Measurements from ENCODE around the gene RNF125.

Gene RNF125

GRCh38 chr18:31978616-31979015 is 40.0 kb upstream of the RNF125 start:
- in situ Hi-C loops (cut with HindIII; ENCODE audit: low pct_ligation_motif_present, low sequenced_read_pairs), result no loop called here
- no peaks in the 10 kb centered on the region for H3K27me3 ChIP-seq (replicated peaks)
- DNase-seq, result no peak
- no peak overlapping the region for H3K27ac ChIP-seq
- TF ChIP-seq, protein P1, sequence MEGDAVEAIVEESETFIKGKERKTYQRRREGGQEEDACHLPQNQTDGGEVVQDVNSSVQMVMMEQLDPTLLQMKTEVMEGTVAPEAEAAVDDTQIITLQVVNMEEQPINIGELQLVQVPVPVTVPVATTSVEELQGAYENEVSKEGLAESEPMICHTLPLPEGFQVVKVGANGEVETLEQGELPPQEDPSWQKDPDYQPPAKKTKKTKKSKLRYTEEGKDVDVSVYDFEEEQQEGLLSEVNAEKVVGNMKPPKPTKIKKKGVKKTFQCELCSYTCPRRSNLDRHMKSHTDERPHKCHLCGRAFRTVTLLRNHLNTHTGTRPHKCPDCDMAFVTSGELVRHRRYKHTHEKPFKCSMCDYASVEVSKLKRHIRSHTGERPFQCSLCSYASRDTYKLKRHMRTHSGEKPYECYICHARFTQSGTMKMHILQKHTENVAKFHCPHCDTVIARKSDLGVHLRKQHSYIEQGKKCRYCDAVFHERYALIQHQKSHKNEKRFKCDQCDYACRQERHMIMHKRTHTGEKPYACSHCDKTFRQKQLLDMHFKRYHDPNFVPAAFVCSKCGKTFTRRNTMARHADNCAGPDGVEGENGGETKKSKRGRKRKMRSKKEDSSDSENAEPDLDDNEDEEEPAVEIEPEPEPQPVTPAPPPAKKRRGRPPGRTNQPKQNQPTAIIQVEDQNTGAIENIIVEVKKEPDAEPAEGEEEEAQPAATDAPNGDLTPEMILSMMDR (IDR thresholded peaks at IDR 0.05; ENCODE audit: low read depth, low read length, missing control alignments), result no peak
- H3K36me3 ChIP-seq (replicated peaks), result no peaks in the 10 kb centered on the region
- no peak overlapping the region for H3K4me3 ChIP-seq (ENCODE audit: low read depth, low read length)

DNA sequence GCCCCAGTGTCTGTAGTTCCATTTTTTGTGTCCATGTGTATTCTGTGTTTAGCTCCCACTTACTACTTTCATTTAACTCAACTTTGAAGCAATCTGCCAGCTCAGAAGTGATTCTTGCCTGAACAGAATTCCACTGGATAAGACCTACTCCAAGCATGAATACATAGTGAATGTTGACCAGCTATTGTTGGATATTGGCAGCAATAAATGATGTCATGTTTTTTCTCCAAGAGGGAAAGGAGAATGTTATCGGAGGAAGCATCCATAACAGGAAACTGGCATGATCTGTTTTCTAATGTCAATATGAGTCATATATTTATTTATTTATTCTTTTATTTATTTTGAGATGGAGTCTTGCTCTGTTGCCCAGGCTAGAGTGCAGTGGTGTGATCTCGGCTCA is 38.9 kb upstream of the RNF125 start:
- DNase-seq, result no peak

DNA sequence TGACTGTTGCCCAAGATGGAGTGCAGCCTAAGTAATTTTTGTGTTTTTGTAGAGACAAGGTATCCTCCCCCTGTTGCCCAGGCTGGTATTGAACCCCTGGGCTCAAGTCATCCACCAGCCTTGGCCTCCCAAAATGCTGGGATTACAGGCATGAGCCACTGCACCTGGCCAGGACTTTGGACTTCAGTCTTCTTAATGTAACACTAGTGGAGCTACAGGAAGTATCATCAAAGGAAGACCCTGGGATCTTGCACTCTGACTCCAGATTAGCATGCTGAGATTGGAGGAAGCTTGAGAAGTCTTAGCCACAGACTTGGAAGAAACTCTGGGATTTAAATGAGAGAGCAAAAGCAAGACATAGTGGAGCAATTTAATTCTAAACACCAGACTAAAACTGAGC is 37.8 kb upstream of the RNF125 start:
- no peak for DNase-seq
- TF ChIP-seq, protein P1 (IDR thresholded peaks at IDR 0.05; ENCODE audit: low read depth, low read length, missing control alignments), result no peak
- Histone ChIP-seq H3K36me3 (replicated peaks) (no peaks in the 10 kb centered on the region), H3K27me3 (replicated peaks) (no peaks in the 10 kb centered on the region), H3K4me3 (ENCODE audit: low read depth, low read length) (no peak overlapping the region), H3K27ac (no peak overlapping the region)
- in situ Hi-C loops (cut with HindIII; ENCODE audit: low pct_ligation_motif_present, low sequenced_read_pairs), result no loop called here

More for the DNA sequence above, 38.9 kb upstream of the RNF125 start:
- Histone ChIP-seq H3K27ac (no peak overlapping the region), H3K27me3 (replicated peaks) (no peaks in the 10 kb centered on the region), H3K36me3 (replicated peaks) (no peaks in the 10 kb centered on the region), H3K4me3 (ENCODE audit: low read depth, low read length) (no peak overlapping the region)
- TF ChIP-seq, protein P1 (IDR thresholded peaks at IDR 0.05; ENCODE audit: low read depth, low read length, missing control alignments), result no peak
- in situ Hi-C loops (cut with HindIII; ENCODE audit: low pct_ligation_motif_present, low sequenced_read_pairs), result no loop called here

DNA sequence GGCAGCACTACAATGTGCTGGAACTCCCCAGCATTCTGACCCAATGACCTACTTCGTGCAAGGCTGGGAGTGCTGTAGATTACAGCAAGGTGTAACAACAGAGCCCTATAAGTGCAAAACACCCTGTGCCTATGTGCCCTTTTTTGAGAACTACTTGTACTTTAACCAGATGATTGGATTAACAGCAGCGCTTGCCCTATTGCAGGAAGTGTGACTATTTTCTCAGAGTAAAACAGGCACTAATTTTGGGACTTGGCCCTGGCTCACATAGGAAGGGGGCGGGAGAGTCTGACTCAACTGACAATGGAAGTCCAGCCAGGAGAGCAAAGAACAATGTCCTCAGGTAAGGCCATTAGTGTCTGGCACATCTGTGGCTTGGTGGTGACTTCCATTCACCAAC is 35.6 kb upstream of the RNF125 start:
- no peak for DNase-seq
- Histone ChIP-seq H3K27ac (no peak overlapping the region), H3K4me3 (ENCODE audit: low read depth, low read length) (no peak overlapping the region), H3K27me3 (replicated peaks) (no peaks in the 10 kb centered on the region), H3K36me3 (replicated peaks) (no peaks in the 10 kb centered on the region)
- in situ Hi-C loops (cut with HindIII; ENCODE audit: low pct_ligation_motif_present, low sequenced_read_pairs), result no loop called here
- TF ChIP-seq, protein P1 (IDR thresholded peaks at IDR 0.05; ENCODE audit: low read depth, low read length, missing control alignments), result no peak

- no peak overlapping the region for H3K4me3 ChIP-seq (ENCODE audit: low read depth, low read length)
- no peaks in the 10 kb centered on the region for H3K36me3 ChIP-seq (replicated peaks)
- DNase-seq, result no peak
- no peaks in the 10 kb centered on the region for H3K27me3 ChIP-seq (replicated peaks)
- TF ChIP-seq, protein P1 (IDR thresholded peaks at IDR 0.05; ENCODE audit: low read depth, low read length, missing control alignments), result no peak
- H3K27ac ChIP-seq, result no peak overlapping the region
- in situ Hi-C loops (cut with HindIII; ENCODE audit: low pct_ligation_motif_present, low sequenced_read_pairs), result no loop called here
Observed at GRCh38 chr18:31983976-31984375, 34.6 kb upstream of the RNF125 start.

- Histone ChIP-seq H3K27me3 (replicated peaks) (no peaks in the 10 kb centered on the region), H3K36me3 (replicated peaks) (no peaks in the 10 kb centered on the region), H3K4me3 (ENCODE audit: low read depth, low read length) (no peak overlapping the region), H3K27ac (no peak overlapping the region)
- no peak for DNase-seq
- TF ChIP-seq, protein P1 (IDR thresholded peaks at IDR 0.05; ENCODE audit: low read depth, low read length, missing control alignments), result no peak
- in situ Hi-C loops (cut with HindIII; ENCODE audit: low pct_ligation_motif_present, low sequenced_read_pairs), result no loop called here
Observed at GRCh38 chr18:31990823-31991222, 27.8 kb upstream of the RNF125 start.
